Astrocyte (in vitro differentiated cells and primary cell): Measurements from ENCODE around the gene CDH22.

Experiments used
- CTCF ChIP-seq: IDR thresholded peaks from 2 replicates; pipeline ENCODE4 v1.5.1; 2011; ENCODE audit warnings: low read depth, mild to moderate bottlenecking, inconsistent platforms, low read length, moderate library complexity; ENCODE audit not compliant: insufficient read depth
- EZH2 ChIP-seq: IDR thresholded peaks from 2 replicates; pipeline ENCODE4 v1.6.1; 2012; ENCODE audit warnings: mild to moderate bottlenecking, low read length, inconsistent platforms; ENCODE audit not compliant: insufficient read depth

GRCh38 chr20:46304361-46304760 lies 3.9 kb downstream of the CDH22 start:
- TF ChIP-seq CTCF (no peak), EZH2 (no peak)
